ENCODE measurements around the gene TECPR2. TPM values are rescaled to one million over a fixed set of nuclear protein-coding genes. Genes with fewer than 3 reads are reported as not detected.

The TECPR2 gene
- total RNA-seq, 2 experiments from 2014 or later, result 5.6 to 6.9 TPM

- H3K4me3 Mint-ChIP-seq, result no peak overlapping the region
- H3K4me1 Mint-ChIP-seq, result no peaks in the 10 kb centered on the region
- CTCF ChIA-PET, result no interaction called here
- DNase-seq, result no peak
- ATAC-seq, result no peak
- no peaks in the 10 kb centered on the region for H3K27me3 Mint-ChIP-seq
- no peaks in the 10 kb centered on the region for H3K9me3 Mint-ChIP-seq (ENCODE audit: low read depth)
- H3K36me3 Mint-ChIP-seq (ENCODE audit: low read depth), result peaks cover 10% of the 10 kb centered on the region
- no peak overlapping the region for H3K27ac Mint-ChIP-seq
- POLR2A ChIA-PET, result no interaction called here
- intact Hi-C loops (cut with DNase I, micrococcal nuclease), result no loop called here
Measured at GRCh38 chr14:102451064-102451352, 88.3 kb downstream of the TECPR2 start.

GRCh38 chr14:102452302-102452701 lies 89.6 kb downstream of the TECPR2 start:
- Mint-ChIP-seq H3K4me3 (no peak overlapping the region), H3K27me3 (no peaks in the 10 kb centered on the region), H3K27ac (no peak overlapping the region), H3K36me3 (ENCODE audit: low read depth) (peaks cover 7% of the 10 kb centered on the region), H3K4me1 (no peaks in the 10 kb centered on the region), H3K9me3 (ENCODE audit: low read depth) (no peaks in the 10 kb centered on the region)
- intact Hi-C loops (cut with DNase I, micrococcal nuclease), result no loop called here
- CTCF ChIA-PET, result interaction anchor here (1.0 to 1.4 kb wide), 2 partner anchors 64 to 72 kb away, joined by 3 read pairs; no protein-coding TSS in a partner anchor
- DNase-seq (no peak), ATAC-seq (no peak)
- POLR2A ChIA-PET, result no interaction called here

DNA sequence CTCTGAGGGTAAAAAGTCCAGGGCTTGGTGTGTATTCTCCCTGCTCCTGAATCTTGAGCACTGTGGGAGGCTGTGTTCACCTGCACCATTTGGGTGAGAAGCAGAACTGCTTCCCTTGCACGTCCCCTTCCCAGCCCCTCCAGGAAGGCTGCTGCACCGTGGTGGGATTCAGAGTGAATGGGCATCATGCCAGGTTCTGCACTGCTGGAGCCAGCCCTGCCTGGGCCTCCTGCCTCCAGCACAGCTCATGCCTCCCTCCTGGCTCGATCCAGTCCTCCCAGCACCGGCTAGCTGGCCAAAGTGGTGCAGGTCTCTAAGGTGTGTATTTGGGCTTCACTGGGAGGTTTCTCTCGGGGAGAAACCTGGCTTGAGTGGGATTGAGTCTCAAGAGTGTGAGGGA lies 92.0 kb downstream of the TECPR2 start:
- CTCF ChIA-PET, result interaction anchor here (0.6 kb wide), 1 partner anchor 60 kb away, joined by 3 read pairs; no protein-coding TSS in a partner anchor
- no peak overlapping the region for H3K27ac Mint-ChIP-seq
- no peaks in the 10 kb centered on the region for H3K27me3 Mint-ChIP-seq
- no peak for DNase-seq
- no peak overlapping the region for H3K4me3 Mint-ChIP-seq
- peaks cover 6% of the 10 kb centered on the region for H3K36me3 Mint-ChIP-seq (ENCODE audit: low read depth)
- intact Hi-C loops (cut with DNase I, micrococcal nuclease), result no loop called here
- no peak for ATAC-seq
- POLR2A ChIA-PET, result no interaction called here
- H3K4me1 Mint-ChIP-seq, result no peaks in the 10 kb centered on the region
- no peaks in the 10 kb centered on the region for H3K9me3 Mint-ChIP-seq (ENCODE audit: low read depth)

DNA sequence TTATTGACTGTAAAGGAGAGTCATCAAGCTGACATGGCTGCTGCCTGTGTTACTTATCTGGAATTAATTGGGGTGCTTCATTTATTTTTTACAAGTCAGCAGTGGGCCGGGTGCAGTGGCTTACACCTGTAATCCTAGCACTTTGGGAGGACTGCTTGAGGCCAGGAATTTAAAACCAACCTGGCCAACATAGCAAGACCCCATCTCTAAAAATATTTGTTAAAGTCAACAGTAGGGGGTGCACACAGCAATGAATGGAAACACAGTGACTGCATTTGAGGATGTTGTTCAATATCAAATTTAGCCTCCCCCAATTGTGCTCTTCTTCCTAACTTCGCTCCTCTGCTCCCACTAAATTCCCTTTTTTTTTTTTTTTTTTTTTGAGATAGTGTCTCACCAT lies 94.8 kb downstream of the TECPR2 start:
- H3K4me3 Mint-ChIP-seq, result no peak overlapping the region
- ChIA-PET POLR2A (no interaction called here), CTCF (no interaction called here)
- no peak overlapping the region for H3K27ac Mint-ChIP-seq
- intact Hi-C loops (cut with DNase I, micrococcal nuclease), result no loop called here
- no peaks in the 10 kb centered on the region for H3K27me3 Mint-ChIP-seq
- DNase-seq, result no peak
- peaks cover 5% of the 10 kb centered on the region for H3K4me1 Mint-ChIP-seq
- ATAC-seq, result no peak
- H3K36me3 Mint-ChIP-seq (ENCODE audit: low read depth), result no peaks in the 10 kb centered on the region
- H3K9me3 Mint-ChIP-seq (ENCODE audit: low read depth), result no peaks in the 10 kb centered on the region

- CTCF ChIA-PET, result interaction anchor here (0.6 kb wide), 1 partner anchor 277 kb away, joined by 3 read pairs; no protein-coding TSS in a partner anchor
- Mint-ChIP-seq H3K36me3 (ENCODE audit: low read depth) (peaks cover 10% of the 10 kb centered on the region), H3K27ac (no peak overlapping the region), H3K27me3 (no peaks in the 10 kb centered on the region), H3K4me1 (peaks cover 5% of the 10 kb centered on the region), H3K4me3 (no peak overlapping the region), H3K9me3 (ENCODE audit: low read depth) (no peaks in the 10 kb centered on the region)
- DNase-seq (peak; percentile 10), ATAC-seq (no peak)
- intact Hi-C loops (cut with DNase I, micrococcal nuclease), result no loop called here
- POLR2A ChIA-PET, result interaction anchor here (0.6 kb wide), 1 partner anchor 491 kb away, joined by 5 read pairs; no protein-coding TSS in a partner anchor
Measured at GRCh38 chr14:102461490-102462338, 99.0 kb downstream of the TECPR2 start.

GRCh38 chr14:102462391-102462790 lies 99.7 kb downstream of the TECPR2 start:
- intact Hi-C loops (cut with DNase I, micrococcal nuclease), result no loop called here
- no peak for ATAC-seq
- ChIA-PET POLR2A (interaction anchor here (0.6 kb wide), 1 partner anchor 492 kb away, joined by 5 read pairs; no protein-coding TSS in a partner anchor), CTCF (interaction anchor here (0.6 kb wide), 1 partner anchor 278 kb away, joined by 3 read pairs; no protein-coding TSS in a partner anchor)
- Mint-ChIP-seq H3K36me3 (ENCODE audit: low read depth) (peaks cover 14% of the 10 kb centered on the region), H3K4me3 (no peak overlapping the region), H3K27me3 (no peaks in the 10 kb centered on the region), H3K4me1 (peaks cover 5% of the 10 kb centered on the region), H3K9me3 (ENCODE audit: low read depth) (no peaks in the 10 kb centered on the region), H3K27ac (no peak overlapping the region)
- DNase-seq, result no peak

DNA sequence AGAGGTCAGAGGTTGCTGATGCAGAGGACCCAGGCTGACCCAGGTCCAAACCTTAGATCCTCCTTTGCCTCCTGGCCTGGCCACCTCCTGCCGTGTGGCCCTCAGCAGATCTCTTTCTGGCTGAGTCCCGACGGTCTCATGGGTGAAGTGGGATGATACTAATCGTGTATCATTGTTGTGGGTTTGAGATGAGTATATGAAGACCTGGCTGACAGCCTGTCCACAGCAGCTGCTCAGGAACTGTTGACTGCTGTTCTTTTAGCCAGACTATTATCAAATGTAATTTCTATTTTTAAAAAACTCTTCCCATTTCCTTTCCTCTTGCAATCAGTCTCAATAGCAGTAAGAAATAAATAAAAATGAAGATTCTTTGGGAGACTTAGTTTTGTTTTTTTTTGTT lies 101.3 kb downstream of the TECPR2 start:
- intact Hi-C loops (cut with DNase I, micrococcal nuclease), result no loop called here
- Mint-ChIP-seq H3K4me3 (no peak overlapping the region), H3K9me3 (ENCODE audit: low read depth) (no peaks in the 10 kb centered on the region), H3K36me3 (ENCODE audit: low read depth) (peaks cover 14% of the 10 kb centered on the region), H3K27me3 (no peaks in the 10 kb centered on the region), H3K27ac (no peak overlapping the region), H3K4me1 (peaks cover 5% of the 10 kb centered on the region)
- no peak for ATAC-seq
- DNase-seq, result no peak
- ChIA-PET POLR2A (no interaction called here), CTCF (no interaction called here)

- no peaks in the 10 kb centered on the region for H3K9me3 Mint-ChIP-seq (ENCODE audit: low read depth)
- no peak overlapping the region for H3K4me3 Mint-ChIP-seq
- ChIA-PET CTCF (interaction anchor here (0.5 kb wide), 1 partner anchor 59 kb away, joined by 3 read pairs; no protein-coding TSS in a partner anchor), POLR2A (no interaction called here)
- ATAC-seq, result no peak
- no peak overlapping the region for H3K27ac Mint-ChIP-seq
- intact Hi-C loops (cut with DNase I, micrococcal nuclease), result no loop called here
- no peak for DNase-seq
- H3K27me3 Mint-ChIP-seq, result no peaks in the 10 kb centered on the region
- H3K36me3 Mint-ChIP-seq (ENCODE audit: low read depth), result peaks cover 18% of the 10 kb centered on the region
- H3K4me1 Mint-ChIP-seq, result peaks cover 5% of the 10 kb centered on the region
Measured at GRCh38 chr14:102464846-102465341, 102.2 kb downstream of the TECPR2 start.

- DNase-seq (no peak), ATAC-seq (no peak)
- Mint-ChIP-seq H3K36me3 (ENCODE audit: low read depth) (peaks cover 15% of the 10 kb centered on the region), H3K9me3 (ENCODE audit: low read depth) (no peaks in the 10 kb centered on the region), H3K4me3 (no peak overlapping the region), H3K27ac (no peak overlapping the region), H3K27me3 (no peaks in the 10 kb centered on the region), H3K4me1 (peaks cover 9% of the 10 kb centered on the region)
- ChIA-PET POLR2A (no interaction called here), CTCF (interaction anchor here (0.8 to 1.0 kb wide), 2 partner anchors 31 to 308 kb away, joined by 3 to 4 read pairs; no protein-coding TSS in a partner anchor)
- intact Hi-C loops (cut with DNase I, micrococcal nuclease), result no loop called here
Measured at GRCh38 chr14:102469261-102469660, 106.5 kb downstream of the TECPR2 start.

GRCh38 chr14:102471921-102472790 lies 109.4 kb downstream of the TECPR2 start:
- DNase-seq (no peak), ATAC-seq (no peak)
- Mint-ChIP-seq H3K27me3 (no peaks in the 10 kb centered on the region), H3K9me3 (ENCODE audit: low read depth) (no peaks in the 10 kb centered on the region), H3K36me3 (ENCODE audit: low read depth) (peaks cover 4% of the 10 kb centered on the region), H3K27ac (no peak overlapping the region), H3K4me3 (no peak overlapping the region), H3K4me1 (peaks cover 9% of the 10 kb centered on the region)
- intact Hi-C loops (cut with DNase I, micrococcal nuclease), result no loop called here
- ChIA-PET CTCF (no interaction called here), POLR2A (interaction anchor here (0.5 kb wide), 1 partner anchor 1032 kb away, joined by 4 read pairs; no protein-coding TSS in a partner anchor)

- ATAC-seq (no peak), DNase-seq (no peak)
- ChIA-PET POLR2A (interaction anchor here (0.5 kb wide), 1 partner anchor 1033 kb away, joined by 4 read pairs; no protein-coding TSS in a partner anchor), CTCF (no interaction called here)
- Mint-ChIP-seq H3K27ac (no peak overlapping the region), H3K9me3 (ENCODE audit: low read depth) (no peaks in the 10 kb centered on the region), H3K36me3 (ENCODE audit: low read depth) (peaks cover 4% of the 10 kb centered on the region), H3K4me3 (no peak overlapping the region), H3K4me1 (peaks cover 9% of the 10 kb centered on the region), H3K27me3 (no peaks in the 10 kb centered on the region)
- intact Hi-C loops (cut with DNase I, micrococcal nuclease), result no loop called here
Measured at GRCh38 chr14:102472791-102473150, 110.0 kb downstream of the TECPR2 start.
